Measurements from ENCODE around the gene UVRAG.
"Not testable (repeated sequence)": the region's sequence is repeated elsewhere in the genome, so short reads cannot be mapped to it uniquely, and the experiment has no call there.

UVRAG gene

GRCh38 chr11:76030286-76030685 lies 215.3 kb downstream of the UVRAG start:
- DNase-seq: no peak

- DNase-seq: no peak
Measured at GRCh38 chr11:76030968-76031590, 216.1 kb downstream of the UVRAG start.

- no peak for DNase-seq
Measured at GRCh38 chr11:76033699-76034098, 218.7 kb downstream of the UVRAG start.

GRCh38 chr11:76035020-76035419 lies 220.0 kb downstream of the UVRAG start:
- no peak for DNase-seq

GRCh38 chr11:76038608-76039007 lies 223.6 kb downstream of the UVRAG start:
- DNase-seq: no peak

- no peak for DNase-seq
Measured at GRCh38 chr11:76041208-76041607, 226.2 kb downstream of the UVRAG start.

- DNase-seq: no peak
Measured at GRCh38 chr11:76044750-76045320, 229.8 kb downstream of the UVRAG start.

- DNase-seq: no peak
Measured at GRCh38 chr11:76047231-76047630, 232.2 kb downstream of the UVRAG start.

- DNase-seq: no peak
Measured at GRCh38 chr11:76047766-76048165, 232.8 kb downstream of the UVRAG start.

- peak in 1 of 2 experiments; percentile 51 for DNase-seq
Measured at GRCh38 chr11:76048763-76049162, 233.8 kb downstream of the UVRAG start.

GRCh38 chr11:76049511-76049910 lies 234.5 kb downstream of the UVRAG start:
- no peak for DNase-seq

GRCh38 chr11:76051937-76052336 lies 236.9 kb downstream of the UVRAG start:
- no peak for DNase-seq

GRCh38 chr11:76054330-76054729 lies 239.3 kb downstream of the UVRAG start:
- DNase-seq: no peak

- DNase-seq: no peak
Measured at GRCh38 chr11:76056876-76057275, 241.9 kb downstream of the UVRAG start.

- DNase-seq: not testable (repeated sequence)
Measured at GRCh38 chr11:76060475-76061036, 245.5 kb downstream of the UVRAG start.

- no peak for DNase-seq
Measured at GRCh38 chr11:76062733-76063132, 247.7 kb downstream of the UVRAG start.

- DNase-seq: no peak
Measured at GRCh38 chr11:76064192-76064591, 249.2 kb downstream of the UVRAG start.

- DNase-seq: no peak
Measured at GRCh38 chr11:76067099-76067498, 252.1 kb downstream of the UVRAG start.

GRCh38 chr11:76069001-76069400 lies 254.0 kb downstream of the UVRAG start:
- DNase-seq: no peak

GRCh38 chr11:76071090-76071489 lies 256.1 kb downstream of the UVRAG start:
- DNase-seq: no peak

GRCh38 chr11:76073724-76074123 lies 258.7 kb downstream of the UVRAG start:
- no peak for DNase-seq

- peak in 1 of 2 experiments; percentile 7 for DNase-seq
Measured at GRCh38 chr11:76074148-76075095, 259.4 kb downstream of the UVRAG start.

- DNase-seq: no peak
Measured at GRCh38 chr11:76075716-76076115, 260.7 kb downstream of the UVRAG start.
